Fibroblast of mammary gland (primary cell): ENCODE measurements around the gene PTPRF.

Experiments used
- DNase-seq: peaks from one replicate; pipeline ENCODE4 v3.0.0-alpha.2; 2010; ENCODE audit warnings: low read depth
- H3K4me3 ChIP-seq: 2 replicates; pipeline ENCODE4 v1.5.1; 2011; ENCODE audit warnings: low read depth, mild to moderate bottlenecking, low read length, moderate library complexity; ENCODE audit not compliant: control insufficient read depth
- TF ChIP-seq, protein P1 (sequence below): conservative IDR thresholded peaks from 2 replicates; pipeline ENCODE4 v1.5.1; 2011; ENCODE audit warnings: low read depth, low read length, inconsistent platforms; ENCODE audit not compliant: control insufficient read depth, insufficient read depth

PTPRF gene

DNA sequence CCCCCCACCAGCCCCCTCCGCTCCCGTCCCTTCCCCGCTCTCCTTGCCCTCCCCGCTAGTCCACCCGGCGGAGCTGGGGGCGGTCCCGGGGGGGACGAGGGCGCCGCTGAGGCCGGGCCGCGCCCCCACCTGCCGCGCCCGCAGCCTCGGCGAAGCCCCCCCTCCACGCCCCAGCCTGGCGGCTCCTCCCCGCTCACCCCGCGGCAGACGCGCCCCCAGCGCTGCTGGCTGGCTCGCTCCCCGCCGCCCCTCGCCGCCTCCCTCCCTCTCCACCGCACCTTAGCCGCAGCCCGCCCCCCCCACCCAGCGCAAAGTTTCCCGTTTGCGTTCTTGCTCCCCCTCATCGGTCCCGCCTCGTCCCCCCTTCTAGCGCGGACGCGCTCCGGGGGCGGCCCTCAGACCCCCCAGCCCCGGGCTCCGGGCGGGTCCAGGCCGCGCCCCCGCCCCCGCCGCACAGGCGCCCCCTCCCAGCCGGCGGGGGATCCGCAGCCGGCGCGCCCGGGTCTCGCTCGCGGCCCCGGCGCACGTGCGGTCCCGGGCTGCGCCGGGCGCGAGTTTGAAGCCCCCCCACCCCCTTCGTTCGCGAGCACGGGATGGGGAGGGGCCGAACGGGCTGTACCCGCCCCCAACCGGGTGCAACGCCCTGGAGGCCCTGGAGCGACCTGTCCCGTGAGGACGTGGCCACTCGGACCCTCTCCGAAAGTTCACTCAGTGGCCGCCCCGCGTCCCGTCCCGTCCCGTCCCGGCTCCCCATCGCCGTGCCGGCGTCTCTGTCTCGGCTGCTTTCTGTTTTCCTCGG lies 623 bp downstream of the PTPRF start:
- H3K4me3 ChIP-seq, result peak overlapping the region; percentile 66
- TF ChIP-seq, protein P1, sequence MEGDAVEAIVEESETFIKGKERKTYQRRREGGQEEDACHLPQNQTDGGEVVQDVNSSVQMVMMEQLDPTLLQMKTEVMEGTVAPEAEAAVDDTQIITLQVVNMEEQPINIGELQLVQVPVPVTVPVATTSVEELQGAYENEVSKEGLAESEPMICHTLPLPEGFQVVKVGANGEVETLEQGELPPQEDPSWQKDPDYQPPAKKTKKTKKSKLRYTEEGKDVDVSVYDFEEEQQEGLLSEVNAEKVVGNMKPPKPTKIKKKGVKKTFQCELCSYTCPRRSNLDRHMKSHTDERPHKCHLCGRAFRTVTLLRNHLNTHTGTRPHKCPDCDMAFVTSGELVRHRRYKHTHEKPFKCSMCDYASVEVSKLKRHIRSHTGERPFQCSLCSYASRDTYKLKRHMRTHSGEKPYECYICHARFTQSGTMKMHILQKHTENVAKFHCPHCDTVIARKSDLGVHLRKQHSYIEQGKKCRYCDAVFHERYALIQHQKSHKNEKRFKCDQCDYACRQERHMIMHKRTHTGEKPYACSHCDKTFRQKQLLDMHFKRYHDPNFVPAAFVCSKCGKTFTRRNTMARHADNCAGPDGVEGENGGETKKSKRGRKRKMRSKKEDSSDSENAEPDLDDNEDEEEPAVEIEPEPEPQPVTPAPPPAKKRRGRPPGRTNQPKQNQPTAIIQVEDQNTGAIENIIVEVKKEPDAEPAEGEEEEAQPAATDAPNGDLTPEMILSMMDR, result no peak
- DNase-seq, result no peak

- DNase-seq, result no peak
- H3K4me3 ChIP-seq, result peak overlapping the region; percentile 66
- TF ChIP-seq, protein P1, result no peak
Measured at GRCh38 chr1:43531906-43532584, 1.4 kb downstream of the PTPRF start.

- H3K4me3 ChIP-seq, result no peak overlapping the region
- no peak for DNase-seq
- TF ChIP-seq, protein P1, result no peak
Measured at GRCh38 chr1:43532716-43533115, 2.0 kb downstream of the PTPRF start.

GRCh38 chr1:43533584-43533983 lies 2.9 kb downstream of the PTPRF start:
- no peak overlapping the region for H3K4me3 ChIP-seq
- TF ChIP-seq, protein P1, result no peak
- DNase-seq, result no peak

DNA sequence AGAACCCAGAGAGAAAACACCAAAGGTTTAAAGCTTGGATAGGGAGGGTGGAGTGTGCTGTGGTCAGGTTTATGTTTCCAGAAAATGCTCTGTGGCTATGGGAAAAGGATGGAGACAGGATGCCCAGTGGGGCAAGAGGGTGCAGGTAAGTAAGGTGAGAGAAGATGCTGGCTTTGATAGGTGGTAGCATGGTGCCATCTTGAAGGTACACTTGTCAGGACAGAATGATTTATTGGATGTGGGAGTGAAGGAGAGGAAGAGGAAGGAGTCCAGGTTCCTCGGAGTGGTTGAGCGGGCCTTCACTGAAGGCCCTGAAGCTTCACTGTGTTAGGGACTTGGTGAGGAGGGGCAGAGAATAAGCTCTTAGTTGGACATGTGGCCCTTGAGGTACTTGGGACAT lies 3.6 kb downstream of the PTPRF start:
- TF ChIP-seq, protein P1, result no peak
- no peak for DNase-seq
- no peak overlapping the region for H3K4me3 ChIP-seq

DNA sequence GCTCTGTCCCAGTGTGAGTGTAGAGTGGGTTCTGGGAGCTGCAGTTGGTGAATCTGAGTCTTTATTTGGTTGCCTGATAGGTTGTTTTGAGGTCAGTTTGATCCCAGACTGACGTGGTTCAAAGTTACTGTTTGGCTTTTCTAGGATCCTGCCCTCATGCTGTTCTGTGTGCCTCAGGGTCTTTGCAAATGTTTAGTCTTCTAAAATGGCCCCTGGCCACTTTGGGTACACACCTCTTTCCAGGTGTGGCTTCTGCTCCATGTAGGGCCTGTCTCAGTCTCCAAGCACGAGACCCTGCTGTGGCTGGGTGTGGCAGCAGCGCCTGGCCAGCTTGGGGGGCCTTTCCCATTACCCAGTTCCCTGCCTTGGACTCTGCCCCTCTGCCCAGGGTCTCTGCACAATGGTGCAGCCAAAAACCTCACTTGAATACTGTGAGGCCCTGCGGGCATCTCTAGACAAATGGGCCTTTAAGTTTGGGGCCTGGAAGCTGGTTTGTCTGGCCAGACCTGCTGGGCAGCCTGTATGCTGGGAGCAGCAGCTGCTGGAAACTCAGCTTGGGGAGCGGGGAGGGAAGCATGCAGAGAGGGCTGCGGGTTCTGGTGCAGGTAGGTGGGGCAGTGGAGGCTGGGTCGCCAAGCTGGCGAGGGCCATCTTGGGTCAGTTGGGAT lies 5.6 kb downstream of the PTPRF start:
- TF ChIP-seq, protein P1, result no peak

More for the DNA sequence above, 5.6 kb downstream of the PTPRF start:
- no peak for DNase-seq
- H3K4me3 ChIP-seq, result no peak overlapping the region
